IMR-90 (cell line): ENCODE results near the gene PEX14. TPM values are rescaled to one million over a fixed set of nuclear protein-coding genes. Genes with fewer than 3 reads are reported as not detected.
A peak's percentile ranks its signal among the peaks of the same experiment; 100 is the strongest.

Experiments
- ATAC-seq: fragments of 200-7000 bp; cut with Tn5 transposase; 2 replicates; pipeline ENCODE4 v1.9.1; 2020; ENCODE audit warnings: low read depth, mild to moderate bottlenecking, moderate library complexity
- BruUV-seq: library from RNA; stranded (reverse); fragments of 400-500 nt; replicated peaks from 2 replicates; lab custom pipeline; 2021; lab: Mats Ljungman, UMichigan
- CTCF ChIA-PET: fragments of 300-600 bp; formaldehyde crosslinking; extraction: SDS; loops from one replicate; lab custom pipeline; 2021; ENCODE audit warnings: antibody characterized with exemption; lab: Yijun Ruan, JAX
- POLR2A ChIA-PET: fragments of 300-600 bp; sonication (Branson Sonifier 250); formaldehyde crosslinking; loops from one replicate; lab custom pipeline; 2022; ENCODE audit warnings: antibody characterized with exemption; ENCODE audit not compliant: unreplicated experiment; lab: Charles Lee
- DNase-seq: peaks from one replicate; pipeline ENCODE4 v3.0.0; 2013
- H2AFZ ChIP-seq: replicated peaks from 2 replicates; pipeline ENCODE3; 2013; ENCODE audit warnings: low read length, mild to moderate bottlenecking; ENCODE audit not compliant: poor library complexity
- H2AK5ac ChIP-seq: 2 replicates; pipeline ENCODE4 v1.6.1; 2013; ENCODE audit warnings: low read depth, low read length, inconsistent platforms
- H2AK9ac ChIP-seq: replicated peaks from 2 replicates; pipeline ENCODE3; 2013; ENCODE audit warnings: mild to moderate bottlenecking, low read depth, low read length, moderate library complexity; ENCODE audit not compliant: poor library complexity
- H2BK120ac ChIP-seq: 2 replicates; pipeline ENCODE4 v1.6.1; 2013; ENCODE audit warnings: low read depth, low read length, inconsistent platforms
- H2BK15ac ChIP-seq: 3 replicates; pipeline ENCODE4 v1.6.1; 2013; ENCODE audit warnings: low read depth, low read length, inconsistent platforms
- H2BK20ac ChIP-seq: 2 replicates; pipeline ENCODE4 v1.6.1; 2013; ENCODE audit warnings: low read depth, mild to moderate bottlenecking, inconsistent platforms, low read length, moderate library complexity
- H2BK5ac ChIP-seq: 2 replicates; pipeline ENCODE4 v1.6.1; 2013; ENCODE audit warnings: mild to moderate bottlenecking, low read depth, low read length, inconsistent platforms; ENCODE audit not compliant: poor library complexity, severe bottlenecking
- H3K14ac ChIP-seq: replicated peaks from 2 replicates; pipeline ENCODE4 v1.6.1; 2013; ENCODE audit warnings: low read depth, low read length, inconsistent platforms
- H3K18ac ChIP-seq: 2 replicates; pipeline ENCODE4 v1.6.1; 2013; ENCODE audit warnings: low read depth, low read length, control low read depth
- H3K23ac ChIP-seq: 2 replicates; pipeline ENCODE4 v1.6.1; 2013; ENCODE audit warnings: low read depth, low read length, inconsistent platforms
- H3K27ac ChIP-seq: 2 replicates; pipeline ENCODE4 v1.5.1; 2013; ENCODE audit warnings: mild to moderate bottlenecking, control low read depth, low read length; ENCODE audit not compliant: insufficient read depth
- H3K27me3 ChIP-seq: 2 replicates; pipeline ENCODE4 v1.6.1; 2013; ENCODE audit warnings: low read length; ENCODE audit not compliant: control insufficient read depth, insufficient read depth
- H3K36me3 ChIP-seq: 2 replicates; pipeline ENCODE4 v1.6.1; 2013; ENCODE audit warnings: low read length, mixed read lengths; ENCODE audit not compliant: control insufficient read depth, insufficient read depth
- H3K4ac ChIP-seq: 2 replicates; pipeline ENCODE4 v1.6.1; 2013; ENCODE audit warnings: low read depth, low read length, inconsistent platforms
- H3K4me1 ChIP-seq: 2 replicates; pipeline ENCODE4 v1.6.1; 2013; ENCODE audit warnings: low read length, mixed read lengths; ENCODE audit not compliant: control insufficient read depth, insufficient read depth
- H3K4me2 ChIP-seq: 2 replicates; pipeline ENCODE4 v1.6.1; 2013; ENCODE audit warnings: low read depth, mild to moderate bottlenecking, control low read depth, low read length, moderate library complexity
- H3K4me3 ChIP-seq: 2 replicates; pipeline ENCODE4 v1.5.1; 2013; ENCODE audit warnings: low read depth, mild to moderate bottlenecking, control low read depth, low read length, moderate library complexity; ENCODE audit not compliant: insufficient read depth
- H3K56ac ChIP-seq: 2 replicates; pipeline ENCODE4 v1.6.1; 2013; ENCODE audit warnings: low read length, inconsistent platforms; ENCODE audit not compliant: insufficient read depth; ENCODE audit errors: extremely low read depth
- H3K79me1 ChIP-seq, 2 experiments: 2 replicates each; pipeline ENCODE4 v1.6.1; 2013; ENCODE audit warnings: low read length in 2 of 2, inconsistent platforms in 1 of 2, low read depth in 1 of 2
- H3K9ac ChIP-seq: 2 replicates; pipeline ENCODE4 v1.6.1; 2013; ENCODE audit warnings: low read depth, low read length, control low read depth
- H3K9me1 ChIP-seq: 2 replicates; pipeline ENCODE4 v1.6.1; 2013; ENCODE audit warnings: low read length, inconsistent platforms; ENCODE audit not compliant: insufficient read depth
- H3K9me3 ChIP-seq: 2 replicates; pipeline ENCODE4 v1.6.1; 2013; ENCODE audit warnings: low read length; ENCODE audit not compliant: control insufficient read depth, insufficient read depth
- H4K20me1 ChIP-seq: 2 replicates; pipeline ENCODE4 v1.6.1; 2013; ENCODE audit warnings: low read length, inconsistent platforms; ENCODE audit not compliant: insufficient read depth
- H4K5ac ChIP-seq: 2 replicates; pipeline ENCODE4 v1.6.1; 2013; ENCODE audit warnings: mild to moderate bottlenecking, low read depth, low read length, control low read depth
- H4K8ac ChIP-seq, 2 experiments: 2 replicates each; pipeline ENCODE4 v1.6.1; 2013; ENCODE audit warnings: low read depth in 2 of 2, low read length in 2 of 2, control low read depth in 1 of 2, inconsistent platforms in 1 of 2
- H4K91ac ChIP-seq: 2 replicates; pipeline ENCODE4 v1.6.1; 2013; ENCODE audit warnings: low read depth, low read length, inconsistent platforms; ENCODE audit not compliant: insufficient read depth
- BHLHE40 ChIP-seq: fragments of 150-350 bp; IDR thresholded peaks from 2 replicates; pipeline ENCODE4 v1.6.1; 2016; ENCODE audit warnings: mild to moderate bottlenecking, low read depth, low read length
- CHD1 ChIP-seq: IDR thresholded peaks from 2 replicates; pipeline ENCODE4 v1.6.1; 2012; ENCODE audit warnings: low read depth, low read length, improper control_type of control experiment
- CTCF ChIP-seq: conservative IDR thresholded peaks from 2 replicates; pipeline ENCODE4 v1.5.1; 2012; ENCODE audit warnings: mild to moderate bottlenecking, low read depth, low read length, improper control_type of control experiment
- ELK1 ChIP-seq: fragments of 150-350 bp; IDR thresholded peaks from 2 replicates; pipeline ENCODE4 v1.6.1; 2016; ENCODE audit warnings: low read depth, mild to moderate bottlenecking, low read length, moderate library complexity, borderline replicate concordance
- FOS ChIP-seq: fragments of 150-350 bp; IDR thresholded peaks from 2 replicates; pipeline ENCODE4 v1.6.1; 2016; ENCODE audit warnings: low read depth, low read length
- MAFK ChIP-seq: IDR thresholded peaks from 2 replicates; pipeline ENCODE4 v1.6.1; 2012; ENCODE audit warnings: low read depth, low read length, improper control_type of control experiment
- MAZ ChIP-seq: IDR thresholded peaks from 2 replicates; pipeline ENCODE4 v1.6.1; 2012; ENCODE audit warnings: low read depth, mild to moderate bottlenecking, low read length, improper control_type of control experiment, moderate library complexity, borderline replicate concordance
- MXI1 ChIP-seq: IDR thresholded peaks from 2 replicates; pipeline ENCODE4 v1.6.1; 2012; ENCODE audit warnings: low read depth, mild to moderate bottlenecking, low read length, moderate library complexity, borderline replicate concordance
- NFE2L2 ChIP-seq: fragments of 150-350 bp; IDR thresholded peaks from 2 replicates; pipeline ENCODE4 v1.6.1; 2016; ENCODE audit warnings: low read depth, mild to moderate bottlenecking, low read length
- POLR2A ChIP-seq: IDR thresholded peaks from 2 replicates; pipeline ENCODE4 v1.6.1; 2012; ENCODE audit warnings: mild to moderate bottlenecking, low read depth, low read length
- RAD21 ChIP-seq: IDR thresholded peaks from 2 replicates; pipeline ENCODE4 v1.6.1; 2012; ENCODE audit warnings: low read length, improper control_type of control experiment
- RCOR1 ChIP-seq: IDR thresholded peaks from 2 replicates; pipeline ENCODE4 v1.6.1; 2012; ENCODE audit warnings: mild to moderate bottlenecking, low read length, improper control_type of control experiment; ENCODE audit not compliant: insufficient replicate concordance
- RFX5 ChIP-seq: IDR thresholded peaks from 2 replicates; pipeline ENCODE4 v1.8.0; 2012; ENCODE audit warnings: low read depth, mild to moderate bottlenecking, low read length, moderate library complexity
- SMC3 ChIP-seq: fragments of 150-350 bp; IDR thresholded peaks from 2 replicates; pipeline ENCODE4 v1.6.1; 2016; ENCODE audit warnings: low read depth, mild to moderate bottlenecking, antibody characterized with exemption, low read length, moderate library complexity
- USF2 ChIP-seq: fragments of 150-350 bp; IDR thresholded peaks from 2 replicates; pipeline ENCODE4 v1.6.1; 2017; ENCODE audit warnings: mild to moderate bottlenecking, antibody characterized with exemption, low read length, low read depth
- WGBS, 2 experiments: methylation state at CpG; one replicate each; pipeline versions ENCODE4 v1.1.5 to v1.1.7; 2013; ENCODE audit warnings: missing lambda C conversion rate in 2 of 2; ENCODE audit not compliant: insufficient read length in 1 of 2; ENCODE audit errors: extremely low coverage in 2 of 2; 5-methylcytosine and 5-hydroxymethylcytosine counted together
- dilution Hi-C: fragments of 300-500 bp; cut with HindIII; formaldehyde crosslinking; loops from one replicate; pipeline ENCODE4 v1.14.3; 2018; ENCODE audit warnings: low sequenced_read_pairs; ENCODE audit not compliant: unreplicated experiment
- in situ Hi-C: fragments of 300-500 bp; cut with MboI; formaldehyde crosslinking; loops from 3 replicates; pipeline ENCODE4 v1.14.3; 2019; ENCODE audit warnings: low sequenced_read_pairs, inconsistent platforms, mixed read lengths
- intact Hi-C: fragments of 100-400 bp; cut with micrococcal nuclease; formaldehyde crosslinking; loops from 2 replicates; pipeline ENCODE4 v1.10.0; 2022
- polyA plus RNA-seq, 3 experiments: library from polyadenylated mRNA; depleted of rRNA; stranded (reverse); fragments of >200 nt; gene quantifications; 2 replicates each; pipeline ENCODE4 v1.2.3, GENCODE V29; 2012; ENCODE audit warnings: low replicate concordance in 1 of 3
- total RNA-seq: library from RNA; depleted of rRNA; stranded (reverse); fragments of >200 nt; gene quantifications from 2 replicates; pipeline ENCODE4 v1.2.3, GENCODE V29; 2012

PEX14 gene
- total and polyA plus RNA-seq, 2 of the 4 experiments (the other 2 are of a cell fraction) = 9.5 to 22.5 TPM

GRCh38 chr1:10659218-10659617, 184.5 kb downstream of the PEX14 start:
- 88% methylated on average over 6 of the region's 18 CpGs; no CpG with 5 or more reads in 1 of the 2 experiments for WGBS, 2 experiments
- Histone ChIP-seq H4K91ac (no peak overlapping the region), H3K56ac (no peak overlapping the region), H4K8ac (no peak overlapping the region), H2AFZ (peak overlapping the region; percentile 43), H3K36me3 (no peaks in the 10 kb centered on the region), H4K5ac (no peak overlapping the region), H3K23ac (no peak overlapping the region), H2AK5ac (no peak overlapping the region), H3K4me1 (peaks cover 3% of the 10 kb centered on the region; the same call in 1 of the 2 replicates), H3K14ac (no peak overlapping the region), H3K4me3 (no peak overlapping the region), H2AK9ac (no peak overlapping the region), H2BK120ac (no peak overlapping the region), H3K27ac (no peak overlapping the region), H3K9ac (no peak overlapping the region), H2BK5ac (no peak overlapping the region), H3K4me2 (no peak overlapping the region), H3K18ac (no peak overlapping the region), H3K79me1 (no peaks in the 10 kb centered on the region), H2BK20ac (no peak overlapping the region), H3K9me1 (no peaks in the 10 kb centered on the region), H4K20me1 (no peaks in the 10 kb centered on the region), H3K4ac (no peak overlapping the region), H2BK15ac (no peak overlapping the region), H3K9me3 (no peaks in the 10 kb centered on the region), H3K27me3 (peaks cover 3% of the 10 kb centered on the region; the same call in 1 of the 2 replicates)
- CTCF ChIA-PET = no interaction called here
- POLR2A ChIA-PET = no interaction called here
- dilution Hi-C loops (no loop called here), intact Hi-C loops (no loop called here), in situ Hi-C loops (no loop called here)
- TF ChIP-seq RCOR1 (no peak), MAZ (no peak), SMC3 (no peak), RFX5 (no peak), ELK1 (no peak), MXI1 (no peak), CTCF (no peak), CHD1 (no peak), NFE2L2 (no peak), USF2 (no peak), FOS (no peak), BHLHE40 (no peak), MAFK (no peak), POLR2A (no peak), RAD21 (no peak)
- no peak for DNase-seq
- ATAC-seq = no peak
- no TSS peak for BruUV-seq
